ENCODE data around the gene OPN3.

OPN3 gene

DNA sequence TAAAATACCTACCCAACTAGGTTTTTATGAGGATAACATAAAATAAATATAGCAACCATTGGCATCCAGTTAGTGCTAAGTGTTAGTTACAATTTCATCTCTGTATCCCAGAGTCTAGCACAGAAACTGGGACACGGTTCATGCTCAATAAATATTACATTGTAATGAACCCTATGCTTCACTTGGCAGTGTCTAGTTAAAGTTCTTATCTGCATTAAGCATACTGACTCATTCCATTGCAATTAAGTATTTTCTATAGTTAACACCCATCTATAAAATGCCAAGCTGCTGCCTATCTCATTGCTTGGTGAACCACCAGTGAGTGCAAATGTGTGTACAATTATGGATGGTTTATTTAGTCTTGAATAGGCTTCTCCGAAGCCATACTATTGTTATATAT is 15.2 kb downstream of the OPN3 start:
- POLR2A ChIA-PET: no interaction called here
- no peak for DNase-seq (ENCODE audit: extremely low spot score)
- CTCF ChIA-PET: interaction anchor here (0.8 kb wide), 1 partner anchor 9 kb away, joined by 4 read pairs; no protein-coding TSS in a partner anchor
- no peak for TF ChIP-seq FOXA1 (IDR thresholded peaks at IDR 0.05)
- no peak for TF ChIP-seq CTBP1 (IDR thresholded peaks at IDR 0.05; ENCODE audit: borderline replicate concordance)
- TF ChIP-seq FOXK2 (IDR thresholded peaks at IDR 0.05): no peak
- no peak for TF ChIP-seq BHLHE40 (IDR thresholded peaks at IDR 0.05; ENCODE audit: borderline replicate concordance)
- no peak for TF ChIP-seq ELF4 (IDR thresholded peaks at IDR 0.05)
- no peak for TF ChIP-seq LEF1 (IDR thresholded peaks at IDR 0.05; ENCODE audit: borderline replicate concordance)
- no peak for TF ChIP-seq HDGF (IDR thresholded peaks at IDR 0.05; ENCODE audit: borderline replicate concordance)

DNA sequence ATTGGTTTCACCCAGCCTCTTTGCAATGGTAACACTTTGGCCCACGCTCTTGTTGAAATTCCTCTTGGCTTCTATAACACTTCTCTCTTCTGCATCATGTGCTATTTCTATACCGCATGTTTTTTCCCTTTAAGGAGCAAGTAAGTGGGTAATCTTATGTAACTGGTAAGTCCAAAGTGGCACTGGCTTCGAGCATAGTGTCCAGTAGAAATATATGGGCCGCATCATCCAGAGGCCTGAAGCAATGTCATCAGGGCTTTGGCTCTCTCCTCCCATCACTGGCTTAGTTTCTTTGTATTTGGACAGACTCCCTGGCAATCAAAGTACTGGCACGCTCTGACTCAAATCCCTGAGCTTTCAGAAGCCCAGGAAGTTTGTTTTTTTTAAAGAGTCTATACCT is 17.5 kb downstream of the OPN3 start:
- TF ChIP-seq ARNT (IDR thresholded peaks at IDR 0.05) (no peak), BHLHE40 (IDR thresholded peaks at IDR 0.05; ENCODE audit: borderline replicate concordance) (no peak), SP1 (IDR thresholded peaks at IDR 0.05) (no peak), FOXM1 (IDR thresholded peaks at IDR 0.05; ENCODE audit: borderline replicate concordance) (no peak), FOXA1 (IDR thresholded peaks at IDR 0.05) (no peak), L3MBTL2 (conservative IDR thresholded peaks at IDR 0.05) (no peak), SUZ12 (IDR thresholded peaks at IDR 0.05) (no peak), TARDBP (IDR thresholded peaks at IDR 0.05) (no peak), HDGF (IDR thresholded peaks at IDR 0.05; ENCODE audit: borderline replicate concordance) (no peak), CTBP1 (IDR thresholded peaks at IDR 0.05; ENCODE audit: borderline replicate concordance) (no peak), FOXK2 (IDR thresholded peaks at IDR 0.05) (no peak)
- POLR2A ChIA-PET: no interaction called here
- DNase-seq (ENCODE audit: extremely low spot score): no peak
- CTCF ChIA-PET: interaction anchor here (0.7 kb wide), 1 partner anchor 10 kb away, joined by 5 read pairs; no protein-coding TSS in a partner anchor

DNA sequence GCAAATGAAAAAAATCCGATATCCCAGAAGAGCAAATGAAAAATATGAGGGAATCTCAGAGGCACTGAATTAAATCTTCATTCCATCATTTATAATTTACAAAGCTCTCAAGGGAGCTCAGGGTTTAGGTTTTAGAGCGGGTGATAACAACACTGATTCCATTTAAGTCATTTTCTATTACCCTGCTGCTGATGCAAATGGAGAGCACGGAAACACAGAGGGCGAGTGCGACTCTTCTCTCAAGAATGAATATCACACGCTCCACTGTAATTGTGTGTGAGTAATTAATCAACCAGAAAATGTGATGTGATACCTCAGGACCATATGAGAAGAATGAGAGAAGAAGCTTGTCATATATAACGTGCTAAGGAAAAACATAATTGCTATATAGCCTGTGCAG is 22.7 kb downstream of the OPN3 start:
- no peak for TF ChIP-seq FOXK2 (IDR thresholded peaks at IDR 0.05)
- no peak for TF ChIP-seq FOXM1 (IDR thresholded peaks at IDR 0.05; ENCODE audit: borderline replicate concordance)
- CTCF ChIA-PET: interaction anchor here (1.6 kb wide), 1 partner anchor 10 kb away, joined by 8 read pairs; no protein-coding TSS in a partner anchor
- POLR2A ChIA-PET: no interaction called here
- DNase-seq (ENCODE audit: extremely low spot score): no peak

DNA sequence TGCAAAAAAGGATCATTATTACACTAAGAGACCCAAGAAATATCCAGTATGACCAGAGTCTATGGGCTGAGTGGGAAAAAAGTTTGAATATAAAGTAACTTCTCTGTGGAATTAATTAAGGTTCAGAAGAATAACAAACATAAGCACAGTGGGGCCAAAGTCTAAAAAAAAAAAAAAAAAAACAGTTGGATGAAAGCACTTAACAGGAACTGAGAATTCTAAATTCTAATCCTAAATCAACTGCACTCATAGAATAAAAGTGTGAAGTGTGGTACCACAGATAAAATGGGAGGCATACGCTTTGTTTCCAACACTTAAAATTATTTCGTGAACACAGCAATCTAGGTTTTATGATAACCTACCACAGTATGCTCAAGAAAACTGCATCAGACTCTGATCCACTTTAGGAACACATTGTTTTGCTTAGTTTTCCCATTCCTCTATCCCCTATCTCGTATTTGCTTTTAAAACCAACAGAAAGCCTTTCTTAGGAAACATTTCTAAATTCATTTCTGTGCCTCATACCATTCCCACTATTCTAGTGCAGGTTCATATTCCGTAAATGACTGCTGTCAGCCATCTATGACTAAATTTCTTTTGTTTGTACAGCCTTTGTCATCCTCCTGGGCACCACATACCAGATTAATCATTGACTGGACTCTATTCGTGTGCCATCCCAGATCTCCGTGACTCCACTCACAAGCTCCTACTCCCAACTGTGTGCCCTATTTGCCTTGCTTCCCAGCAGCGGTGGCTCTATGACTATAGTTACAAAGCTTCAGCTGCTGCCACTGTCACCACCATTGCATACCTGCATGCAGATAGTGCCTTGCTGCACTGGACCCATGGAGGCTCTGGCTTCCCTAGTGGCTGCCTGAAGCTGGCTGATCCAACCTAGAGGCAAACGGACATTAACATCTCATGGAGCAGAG is 24.9 kb downstream of the OPN3 start:
- DNase-seq (ENCODE audit: extremely low spot score): no peak
- POLR2A ChIA-PET: interaction anchor here (0.7 kb wide), 1 partner anchor 232 kb away, joined by 4 read pairs; the partner anchor contains the start of gene EXO1
- CTCF ChIA-PET: no interaction called here
- TF ChIP-seq ARNT (IDR thresholded peaks at IDR 0.05) (no peak), NFRKB (IDR thresholded peaks at IDR 0.05) (no peak), ZNF384 (IDR thresholded peaks at IDR 0.05) (no peak), TARDBP (IDR thresholded peaks at IDR 0.05) (no peak), BHLHE40 (IDR thresholded peaks at IDR 0.05; ENCODE audit: borderline replicate concordance) (no peak), L3MBTL2 (conservative IDR thresholded peaks at IDR 0.05) (no peak), FOXK2 (IDR thresholded peaks at IDR 0.05) (no peak), HDGF (IDR thresholded peaks at IDR 0.05; ENCODE audit: borderline replicate concordance) (no peak), CTBP1 (IDR thresholded peaks at IDR 0.05; ENCODE audit: borderline replicate concordance) (no peak), FOXM1 (IDR thresholded peaks at IDR 0.05; ENCODE audit: borderline replicate concordance) (no peak), SP1 (IDR thresholded peaks at IDR 0.05) (no peak), FOXA1 (IDR thresholded peaks at IDR 0.05) (no peak), LEF1 (IDR thresholded peaks at IDR 0.05; ENCODE audit: borderline replicate concordance) (no peak), SUZ12 (IDR thresholded peaks at IDR 0.05) (no peak), ELF4 (IDR thresholded peaks at IDR 0.05) (no peak)
- TF ChIP-seq, protein P1, sequence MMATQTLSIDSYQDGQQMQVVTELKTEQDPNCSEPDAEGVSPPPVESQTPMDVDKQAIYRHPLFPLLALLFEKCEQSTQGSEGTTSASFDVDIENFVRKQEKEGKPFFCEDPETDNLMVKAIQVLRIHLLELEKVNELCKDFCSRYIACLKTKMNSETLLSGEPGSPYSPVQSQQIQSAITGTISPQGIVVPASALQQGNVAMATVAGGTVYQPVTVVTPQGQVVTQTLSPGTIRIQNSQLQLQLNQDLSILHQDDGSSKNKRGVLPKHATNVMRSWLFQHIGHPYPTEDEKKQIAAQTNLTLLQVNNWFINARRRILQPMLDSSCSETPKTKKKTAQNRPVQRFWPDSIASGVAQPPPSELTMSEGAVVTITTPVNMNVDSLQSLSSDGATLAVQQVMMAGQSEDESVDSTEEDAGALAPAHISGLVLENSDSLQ (IDR thresholded peaks at IDR 0.05): no peak

DNA sequence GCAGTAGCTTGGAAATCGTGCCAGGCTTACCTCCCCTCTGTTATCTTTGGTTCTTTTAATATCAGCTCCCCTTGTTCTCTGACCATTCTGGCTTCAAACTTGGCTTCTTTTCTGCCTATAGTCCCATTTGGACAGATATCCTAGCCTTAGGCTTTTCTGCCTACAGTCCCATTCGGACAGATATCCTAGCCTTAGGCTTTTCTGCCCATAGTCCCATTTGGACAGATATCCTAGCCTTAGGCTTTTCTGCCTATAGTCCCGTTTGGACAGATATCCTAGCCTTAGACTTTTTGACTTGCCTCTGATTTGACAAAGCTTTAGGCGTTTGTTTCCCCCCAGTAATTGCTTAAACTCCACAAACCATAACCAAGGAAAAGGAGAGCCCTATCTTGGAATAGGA is 25.6 kb downstream of the OPN3 start:
- no peak for DNase-seq (ENCODE audit: extremely low spot score)
- TF ChIP-seq FOXM1 (IDR thresholded peaks at IDR 0.05; ENCODE audit: borderline replicate concordance) (no peak), CTBP1 (IDR thresholded peaks at IDR 0.05; ENCODE audit: borderline replicate concordance) (no peak), HDGF (IDR thresholded peaks at IDR 0.05; ENCODE audit: borderline replicate concordance) (no peak), ZNF384 (IDR thresholded peaks at IDR 0.05) (no peak), L3MBTL2 (conservative IDR thresholded peaks at IDR 0.05) (no peak), BHLHE40 (IDR thresholded peaks at IDR 0.05; ENCODE audit: borderline replicate concordance) (no peak), SP1 (IDR thresholded peaks at IDR 0.05) (no peak)
- ChIA-PET CTCF (no interaction called here), POLR2A (no interaction called here)

DNA sequence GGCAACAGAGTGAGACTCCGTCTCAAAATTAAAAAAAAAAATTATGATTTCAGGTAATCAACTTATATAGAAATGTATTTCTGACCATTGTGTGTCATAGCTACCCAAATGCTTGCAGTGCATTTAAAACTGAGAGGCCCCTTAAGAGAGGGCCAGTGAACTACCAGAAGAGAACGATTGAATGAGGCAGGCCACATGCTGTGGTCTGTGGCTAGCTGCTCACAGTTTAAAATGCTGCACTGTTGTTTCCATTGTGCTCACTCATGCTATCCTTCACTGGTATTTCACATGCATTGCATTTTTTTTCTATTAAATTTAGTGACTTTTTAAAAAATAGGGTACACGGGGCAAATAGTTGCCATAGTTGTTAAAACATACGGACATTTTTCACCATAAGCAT is 26.0 kb downstream of the OPN3 start:
- no peak for TF ChIP-seq L3MBTL2 (conservative IDR thresholded peaks at IDR 0.05)
- TF ChIP-seq HDGF (IDR thresholded peaks at IDR 0.05; ENCODE audit: borderline replicate concordance): no peak
- TF ChIP-seq ZNF384 (IDR thresholded peaks at IDR 0.05): no peak
- no peak for TF ChIP-seq SUZ12 (IDR thresholded peaks at IDR 0.05)
- no peak for TF ChIP-seq NFRKB (IDR thresholded peaks at IDR 0.05)
- no peak for TF ChIP-seq SP1 (IDR thresholded peaks at IDR 0.05)
- TF ChIP-seq ELF4 (IDR thresholded peaks at IDR 0.05): no peak
- TF ChIP-seq ARNT (IDR thresholded peaks at IDR 0.05): no peak
- TF ChIP-seq TARDBP (IDR thresholded peaks at IDR 0.05): no peak
- no peak for TF ChIP-seq FOXA1 (IDR thresholded peaks at IDR 0.05)
- TF ChIP-seq, protein P1 (IDR thresholded peaks at IDR 0.05): no peak
- no peak for TF ChIP-seq FOXK2 (IDR thresholded peaks at IDR 0.05)
- TF ChIP-seq LEF1 (IDR thresholded peaks at IDR 0.05; ENCODE audit: borderline replicate concordance): no peak
- no peak for TF ChIP-seq FOXM1 (IDR thresholded peaks at IDR 0.05; ENCODE audit: borderline replicate concordance)
- no peak for TF ChIP-seq BHLHE40 (IDR thresholded peaks at IDR 0.05; ENCODE audit: borderline replicate concordance)
- no peak for TF ChIP-seq CTBP1 (IDR thresholded peaks at IDR 0.05; ENCODE audit: borderline replicate concordance)
- POLR2A ChIA-PET: no interaction called here
- DNase-seq (ENCODE audit: extremely low spot score): no peak
- CTCF ChIA-PET: no interaction called here

Measured in HEK293T (cell line).